ENCODE measurements around the gene ABCF2.

Gene ABCF2

GRCh38 chr7:151248346-151249033 is 21.5 kb upstream of the ABCF2 start, which contains the start of gene SMARCD3:
TSS of gene SMARCD3 (minus strand) at chr7:151248694. CDS start at chr7:151248562, 132 bp downstream.
- CTCF ChIA-PET = interaction anchor here (0.7 kb wide), 1 partner anchor 9 kb away, joined by 6 read pairs; no protein-coding TSS in a partner anchor
- DNase-seq (ENCODE audit: extremely low spot score) = peak; percentile 76
- TF ChIP-seq TARDBP (IDR thresholded peaks at IDR 0.05) = no peak
- TF ChIP-seq SP1 (IDR thresholded peaks at IDR 0.05) = no peak
- no peak for TF ChIP-seq SUZ12 (IDR thresholded peaks at IDR 0.05)
- TF ChIP-seq CTBP1 (IDR thresholded peaks at IDR 0.05; ENCODE audit: borderline replicate concordance) = no peak
- TF ChIP-seq ARNT (IDR thresholded peaks at IDR 0.05) = peak; percentile 39; the same call in 1 of the 2 replicates
- peak; percentile 41 for TF ChIP-seq L3MBTL2 (conservative IDR thresholded peaks at IDR 0.05)
- no peak for TF ChIP-seq HDGF (IDR thresholded peaks at IDR 0.05; ENCODE audit: borderline replicate concordance)
- TF ChIP-seq FOXK2 (IDR thresholded peaks at IDR 0.05) = no peak
- peak; percentile 67; the same call in 1 of the 2 replicates for TF ChIP-seq FOXM1 (IDR thresholded peaks at IDR 0.05; ENCODE audit: borderline replicate concordance)
- 0 out of 2 replicates have a peak, but pooled peaks have one; percentile 10 for TF ChIP-seq LEF1 (IDR thresholded peaks at IDR 0.05; ENCODE audit: borderline replicate concordance)
- no peak for TF ChIP-seq ELF4 (IDR thresholded peaks at IDR 0.05)
- no peak for TF ChIP-seq PKNOX1 (IDR thresholded peaks at IDR 0.05)
- POLR2A ChIA-PET = interaction anchor here (1.2 to 4.4 kb wide), 6 partner anchors 12 to 168 kb away, joined by 3 to 29 read pairs (median 17); partner anchors contain the start of genes ABCF2, CHPF2 and FASTK

DNA sequence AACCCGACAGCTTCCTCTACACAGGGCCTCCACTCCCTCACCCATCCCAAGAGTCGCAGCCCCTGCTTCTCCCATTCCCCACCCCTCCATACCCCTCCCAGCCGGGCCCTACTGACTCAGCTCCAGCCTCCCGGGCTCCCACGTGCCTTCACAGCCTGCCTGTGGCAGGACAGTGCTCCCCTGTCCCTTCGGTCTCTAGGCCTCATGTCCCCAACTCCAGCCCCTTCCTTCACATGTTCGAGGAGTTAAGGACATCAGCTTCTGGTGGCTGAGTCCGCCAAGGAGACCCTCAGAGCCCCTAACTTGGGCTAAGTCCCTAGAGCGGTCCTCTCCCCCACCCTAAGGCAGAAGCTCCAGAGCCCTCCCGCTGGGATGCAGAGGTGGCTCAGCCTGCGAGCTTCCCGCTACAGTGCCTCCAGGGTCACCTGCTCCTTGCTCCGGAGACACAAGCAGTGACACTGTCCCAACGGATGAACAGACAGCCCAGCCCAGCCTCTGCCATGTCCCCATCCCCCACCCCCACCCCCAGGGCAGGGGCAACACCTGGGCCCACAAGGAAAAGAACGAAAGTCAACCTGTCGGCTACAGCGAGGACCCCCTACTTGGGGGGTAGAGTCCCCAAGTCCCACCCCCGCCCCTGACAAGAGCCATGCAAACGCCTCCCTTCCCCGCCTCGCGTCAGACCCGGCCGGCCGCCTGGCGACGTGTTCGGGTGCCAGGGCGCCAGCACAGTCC is 20.8 kb upstream of the ABCF2 start:
- ChIA-PET POLR2A (interaction anchor here (0.8 to 3.8 kb wide), 10 partner anchors 8 to 167 kb away, joined by 3 to 25 read pairs (median 6); partner anchors contain the start of genes ABCF2, CHPF2 and FASTK), CTCF (interaction anchor here (0.7 to 2.3 kb wide), 7 partner anchors 10 to 68 kb away, joined by 3 to 18 read pairs (median 5); partner anchors contain the start of gene ABCF2)
- no peak for DNase-seq (ENCODE audit: extremely low spot score)
- TF ChIP-seq L3MBTL2 (conservative IDR thresholded peaks at IDR 0.05) (peak; percentile 43), ARNT (IDR thresholded peaks at IDR 0.05) (no peak)

- TF ChIP-seq BHLHE40 (IDR thresholded peaks at IDR 0.05; ENCODE audit: borderline replicate concordance) = no peak
- no peak for TF ChIP-seq FOXK2 (IDR thresholded peaks at IDR 0.05)
- no peak for TF ChIP-seq CTBP1 (IDR thresholded peaks at IDR 0.05; ENCODE audit: borderline replicate concordance)
- TF ChIP-seq TARDBP (IDR thresholded peaks at IDR 0.05) = no peak
- no peak for TF ChIP-seq HDGF (IDR thresholded peaks at IDR 0.05; ENCODE audit: borderline replicate concordance)
- TF ChIP-seq L3MBTL2 (conservative IDR thresholded peaks at IDR 0.05) = no peak
- TF ChIP-seq FOXA1 (IDR thresholded peaks at IDR 0.05) = no peak
- ChIA-PET CTCF (interaction anchor here (0.5 to 2.3 kb wide), 7 partner anchors 10 to 642 kb away, joined by 3 to 18 read pairs (median 4); partner anchors contain the start of gene ABCF2), POLR2A (interaction anchor here (0.8 to 3.8 kb wide), 10 partner anchors 9 to 166 kb away, joined by 3 to 25 read pairs (median 6); partner anchors contain the start of genes ABCF2, CHPF2 and FASTK)
- no peak for DNase-seq (ENCODE audit: extremely low spot score)
Observed at GRCh38 chr7:151246851-151247580, 20.0 kb upstream of the ABCF2 start.

GRCh38 chr7:151246102-151246850 is 19.3 kb upstream of the ABCF2 start:
- POLR2A ChIA-PET = interaction anchor here (1.4 to 3.8 kb wide), 7 partner anchors 9 to 61 kb away, joined by 4 to 25 read pairs (median 8); partner anchors contain the start of genes ABCF2 and CHPF2
- CTCF ChIA-PET = interaction anchor here (0.5 to 2.3 kb wide), 12 partner anchors 10 to 643 kb away, joined by 3 to 18 read pairs (median 4); partner anchors contain the start of gene ABCF2
- TF ChIP-seq LEF1 (IDR thresholded peaks at IDR 0.05; ENCODE audit: borderline replicate concordance) (no peak), SP1 (IDR thresholded peaks at IDR 0.05) (no peak), ZNF384 (IDR thresholded peaks at IDR 0.05) (no peak), FOXK2 (IDR thresholded peaks at IDR 0.05) (no peak), FOXM1 (IDR thresholded peaks at IDR 0.05; ENCODE audit: borderline replicate concordance) (no peak), BHLHE40 (IDR thresholded peaks at IDR 0.05; ENCODE audit: borderline replicate concordance) (no peak), NFRKB (IDR thresholded peaks at IDR 0.05) (no peak), SUZ12 (IDR thresholded peaks at IDR 0.05) (no peak), L3MBTL2 (conservative IDR thresholded peaks at IDR 0.05) (no peak), CTBP1 (IDR thresholded peaks at IDR 0.05; ENCODE audit: borderline replicate concordance) (no peak), FOXA1 (IDR thresholded peaks at IDR 0.05) (no peak), HDGF (IDR thresholded peaks at IDR 0.05; ENCODE audit: borderline replicate concordance) (no peak), ELF4 (IDR thresholded peaks at IDR 0.05) (no peak), TARDBP (IDR thresholded peaks at IDR 0.05) (no peak), PKNOX1 (IDR thresholded peaks at IDR 0.05) (no peak), ARNT (IDR thresholded peaks at IDR 0.05) (no peak)
- DNase-seq (ENCODE audit: extremely low spot score) = no peak
